Activated T-helper 1 cell treated with anti-CD3 and anti-CD28 coated beads, Interleukin-2, amount 50 U/mL, for 16 hours (primary cell): Measurements from ENCODE around the gene GPR132.

Experiments used
- DNase-seq, 2 donors: peaks; one replicate each; pipeline ENCODE4 v3.0.0-alpha.2; 2020; ENCODE audit warnings: low read depth in 1 of 2, low spot score in 1 of 2

GPR132 gene

DNA sequence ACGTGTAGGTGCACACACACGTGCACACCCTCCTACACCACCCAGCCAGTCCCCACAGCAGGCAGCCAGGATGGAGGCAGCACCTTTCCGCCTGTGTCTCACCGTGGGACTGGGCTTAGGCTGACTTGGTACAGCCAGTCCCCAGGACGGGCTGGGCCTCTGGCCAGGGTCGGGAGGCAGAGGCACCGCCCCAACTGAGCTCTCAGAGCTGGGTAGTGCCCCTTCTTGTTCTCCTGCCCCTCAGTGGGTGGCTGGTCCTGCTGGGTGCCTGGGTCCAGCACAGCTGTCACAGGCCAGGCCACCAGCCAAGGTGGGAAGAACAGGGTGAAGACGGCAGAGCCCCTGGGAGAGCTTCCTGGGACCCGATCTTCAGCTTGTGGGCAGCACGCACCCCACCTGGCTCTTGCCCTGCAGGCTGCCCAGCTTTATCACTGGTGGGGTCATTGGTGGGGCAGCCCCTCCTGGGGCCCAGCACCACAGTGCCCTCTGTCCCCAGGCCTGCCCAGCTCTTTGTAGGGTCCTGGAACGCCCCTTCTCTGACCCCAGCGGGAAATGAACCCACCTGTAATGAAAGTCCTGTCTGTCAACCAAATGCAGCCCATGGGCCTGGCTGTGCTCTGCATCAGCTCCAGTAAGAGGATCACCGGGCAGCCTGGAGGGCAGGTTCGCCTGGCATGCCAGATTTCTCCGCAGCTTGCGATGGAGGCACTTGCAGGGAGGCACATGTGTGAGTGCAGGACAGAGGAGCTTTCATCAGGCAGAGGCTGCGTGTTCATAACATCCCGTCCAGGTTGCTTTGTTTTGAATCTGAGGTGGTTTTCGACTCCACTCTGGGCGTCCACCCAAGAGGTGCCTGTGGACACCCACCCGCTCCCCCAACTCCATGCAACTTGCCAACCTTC lies 59.0 kb downstream of the GPR132 start:
- no peak for DNase-seq

DNA sequence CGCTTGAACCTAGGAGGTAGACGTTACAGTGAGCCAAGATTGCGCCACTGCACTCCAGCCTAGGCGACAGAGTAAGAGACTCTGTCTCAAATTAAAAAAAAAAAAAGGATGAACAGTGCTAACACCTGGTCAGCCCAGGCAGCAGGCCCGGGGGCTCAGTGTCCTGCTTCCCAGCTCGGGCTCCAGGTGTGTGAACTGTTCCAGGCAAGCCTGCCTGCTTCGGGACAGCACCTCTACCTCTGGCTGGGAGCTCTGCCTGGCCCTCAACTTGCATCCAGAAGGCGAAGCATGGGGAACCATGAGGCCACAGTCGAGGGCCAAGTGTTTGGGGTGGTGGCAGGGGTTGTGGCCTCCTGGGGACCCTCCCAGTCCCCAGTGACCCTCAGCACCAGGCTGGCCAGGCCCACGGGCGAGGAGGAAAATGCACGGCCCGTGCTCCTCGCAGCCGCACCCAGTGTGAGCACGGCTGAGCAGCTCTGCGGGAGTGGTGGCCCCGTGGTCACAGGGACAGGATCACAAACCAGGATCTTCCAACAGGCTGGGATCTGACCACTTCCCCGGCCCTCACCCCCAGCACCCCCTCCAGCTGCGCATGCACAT lies 59.8 kb downstream of the GPR132 start:
- DNase-seq: no peak
